Fibroblast of upper back skin (primary cell): ENCODE measurements around the gene DBN1.

Experiments
- DNase-seq: peaks from one replicate; pipeline ENCODE4 v3.0.0-alpha.2; 2013

The DBN1 gene

GRCh38 chr5:177473443-177474001 lies at the start of gene DBN1:
DBN1 (minus strand) TSS chr5:177473634; CDS start chr5:177473521, 113 bp downstream.
- DNase-seq: peak; percentile 68

GRCh38 chr5:177520916-177521513 lies 47.6 kb upstream of the DBN1 start:
- no peak for DNase-seq

- no peak for DNase-seq
These were observed 46.8 kb upstream of the DBN1 start for GRCh38 chr5:177520271-177520670.

GRCh38 chr5:177519463-177520235 lies 46.2 kb upstream of the DBN1 start:
- DNase-seq: no peak

- DNase-seq: peak; percentile 99
These were observed 43.5 kb upstream of the DBN1 start, which contains the start of gene DDX41 for GRCh38 chr5:177516601-177517568. DDX41 (minus strand) TSS chr5:177516961; CDS start chr5:177516945, 16 bp downstream.

GRCh38 chr5:177515580-177515979 lies 42.1 kb upstream of the DBN1 start:
- DNase-seq: no peak

- no peak for DNase-seq
These were observed 41.1 kb upstream of the DBN1 start for GRCh38 chr5:177514541-177514940.

GRCh38 chr5:177513500-177513899 lies 40.1 kb upstream of the DBN1 start:
- DNase-seq: no peak

GRCh38 chr5:177512736-177513380 lies 39.4 kb upstream of the DBN1 start:
- no peak for DNase-seq

GRCh38 chr5:177511796-177512675 lies 38.6 kb upstream of the DBN1 start:
- DNase-seq: no peak

GRCh38 chr5:177511181-177511580 lies 37.7 kb upstream of the DBN1 start:
- DNase-seq: no peak

GRCh38 chr5:177510567-177511053 lies 37.2 kb upstream of the DBN1 start:
- DNase-seq: no peak

GRCh38 chr5:177509991-177510566 lies 36.6 kb upstream of the DBN1 start:
- DNase-seq: no peak

GRCh38 chr5:177509381-177509951 lies 36.0 kb upstream of the DBN1 start, which contains the start of gene DOK3:
DOK3 (minus strand) TSS chr5:177509826; CDS start chr5:177509540, 286 bp downstream.
- no peak for DNase-seq

GRCh38 chr5:177508837-177509236 lies 35.4 kb upstream of the DBN1 start:
- DNase-seq: no peak

- DNase-seq: no peak
These were observed 34.8 kb upstream of the DBN1 start for GRCh38 chr5:177508221-177508611.

- DNase-seq: no peak
These were observed 34.3 kb upstream of the DBN1 start for GRCh38 chr5:177507596-177508220.

- no peak for DNase-seq
These were observed 33.7 kb upstream of the DBN1 start for GRCh38 chr5:177507165-177507564.

GRCh38 chr5:177505075-177505474 lies 31.6 kb upstream of the DBN1 start:
- DNase-seq: no peak
